Astrocyte of the spinal cord (primary cell): Measurements from ENCODE around the gene NLRC4.
"Not testable (repeated sequence)": the region's sequence is repeated elsewhere in the genome, so short reads cannot be mapped to it uniquely, and the experiment has no call there.

Experiments used
- DNase-seq: peaks from one replicate; pipeline ENCODE4 v3.0.0; 2011; ENCODE audit warnings: low read depth, low spot score
- H3K4me3 ChIP-seq: 2 replicates; pipeline ENCODE4 v1.5.1; 2011; ENCODE audit warnings: low read depth, mild to moderate bottlenecking, low read length, moderate library complexity
- in situ Hi-C: cut with HindIII; loops from 2 replicates; pipeline ENCODE4 v1.10.0; 2017; ENCODE audit warnings: low sequenced_read_pairs
- TF ChIP-seq, protein P1 (sequence below): IDR thresholded peaks from 2 replicates; pipeline ENCODE4 v1.5.1; 2012; ENCODE audit warnings: low read depth, mild to moderate bottlenecking, low read length, inconsistent platforms

NLRC4 gene, protein sequence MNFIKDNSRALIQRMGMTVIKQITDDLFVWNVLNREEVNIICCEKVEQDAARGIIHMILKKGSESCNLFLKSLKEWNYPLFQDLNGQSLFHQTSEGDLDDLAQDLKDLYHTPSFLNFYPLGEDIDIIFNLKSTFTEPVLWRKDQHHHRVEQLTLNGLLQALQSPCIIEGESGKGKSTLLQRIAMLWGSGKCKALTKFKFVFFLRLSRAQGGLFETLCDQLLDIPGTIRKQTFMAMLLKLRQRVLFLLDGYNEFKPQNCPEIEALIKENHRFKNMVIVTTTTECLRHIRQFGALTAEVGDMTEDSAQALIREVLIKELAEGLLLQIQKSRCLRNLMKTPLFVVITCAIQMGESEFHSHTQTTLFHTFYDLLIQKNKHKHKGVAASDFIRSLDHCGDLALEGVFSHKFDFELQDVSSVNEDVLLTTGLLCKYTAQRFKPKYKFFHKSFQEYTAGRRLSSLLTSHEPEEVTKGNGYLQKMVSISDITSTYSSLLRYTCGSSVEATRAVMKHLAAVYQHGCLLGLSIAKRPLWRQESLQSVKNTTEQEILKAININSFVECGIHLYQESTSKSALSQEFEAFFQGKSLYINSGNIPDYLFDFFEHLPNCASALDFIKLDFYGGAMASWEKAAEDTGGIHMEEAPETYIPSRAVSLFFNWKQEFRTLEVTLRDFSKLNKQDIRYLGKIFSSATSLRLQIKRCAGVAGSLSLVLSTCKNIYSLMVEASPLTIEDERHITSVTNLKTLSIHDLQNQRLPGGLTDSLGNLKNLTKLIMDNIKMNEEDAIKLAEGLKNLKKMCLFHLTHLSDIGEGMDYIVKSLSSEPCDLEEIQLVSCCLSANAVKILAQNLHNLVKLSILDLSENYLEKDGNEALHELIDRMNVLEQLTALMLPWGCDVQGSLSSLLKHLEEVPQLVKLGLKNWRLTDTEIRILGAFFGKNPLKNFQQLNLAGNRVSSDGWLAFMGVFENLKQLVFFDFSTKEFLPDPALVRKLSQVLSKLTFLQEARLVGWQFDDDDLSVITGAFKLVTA

DNA sequence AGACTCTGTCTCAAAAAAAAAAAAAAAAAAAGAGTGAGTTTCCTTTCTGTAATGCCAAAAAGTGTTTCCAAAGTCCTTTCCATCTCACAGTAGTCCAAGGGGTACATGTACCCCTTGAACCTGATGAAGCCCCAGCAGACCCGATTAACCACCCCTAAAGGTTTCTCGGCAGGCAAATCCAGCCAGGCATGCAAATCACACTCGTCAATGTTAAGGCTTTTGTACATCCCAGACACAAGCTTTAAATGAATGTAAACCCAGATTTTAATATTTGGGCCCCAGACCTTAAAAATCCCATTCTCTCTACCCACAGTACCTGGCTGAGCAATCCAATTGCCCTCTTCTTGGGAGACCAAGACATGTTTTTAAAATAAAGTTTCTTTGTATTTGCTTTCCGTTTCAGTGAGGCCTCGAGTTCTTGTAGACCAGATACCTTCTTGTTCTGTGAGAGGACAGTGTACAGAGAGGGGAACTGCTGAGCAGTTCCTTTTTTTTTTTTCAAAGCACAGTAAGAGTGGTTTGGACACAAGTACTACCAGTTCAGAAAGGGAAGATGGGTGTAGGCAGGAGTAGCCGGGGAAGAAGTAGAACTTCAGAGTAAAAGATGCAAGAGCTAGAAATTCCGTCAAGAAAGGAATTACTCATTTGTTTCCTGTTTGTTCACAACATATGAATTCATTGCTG is at the start of gene NLRC4:
Gene NLRC4 (minus strand): TSS at position 465 of the 684 bp plus-strand sequence. CDS start 8,111 bp downstream, outside the sequence.
- in situ Hi-C loops = no loop called here
- TF ChIP-seq, protein P1, sequence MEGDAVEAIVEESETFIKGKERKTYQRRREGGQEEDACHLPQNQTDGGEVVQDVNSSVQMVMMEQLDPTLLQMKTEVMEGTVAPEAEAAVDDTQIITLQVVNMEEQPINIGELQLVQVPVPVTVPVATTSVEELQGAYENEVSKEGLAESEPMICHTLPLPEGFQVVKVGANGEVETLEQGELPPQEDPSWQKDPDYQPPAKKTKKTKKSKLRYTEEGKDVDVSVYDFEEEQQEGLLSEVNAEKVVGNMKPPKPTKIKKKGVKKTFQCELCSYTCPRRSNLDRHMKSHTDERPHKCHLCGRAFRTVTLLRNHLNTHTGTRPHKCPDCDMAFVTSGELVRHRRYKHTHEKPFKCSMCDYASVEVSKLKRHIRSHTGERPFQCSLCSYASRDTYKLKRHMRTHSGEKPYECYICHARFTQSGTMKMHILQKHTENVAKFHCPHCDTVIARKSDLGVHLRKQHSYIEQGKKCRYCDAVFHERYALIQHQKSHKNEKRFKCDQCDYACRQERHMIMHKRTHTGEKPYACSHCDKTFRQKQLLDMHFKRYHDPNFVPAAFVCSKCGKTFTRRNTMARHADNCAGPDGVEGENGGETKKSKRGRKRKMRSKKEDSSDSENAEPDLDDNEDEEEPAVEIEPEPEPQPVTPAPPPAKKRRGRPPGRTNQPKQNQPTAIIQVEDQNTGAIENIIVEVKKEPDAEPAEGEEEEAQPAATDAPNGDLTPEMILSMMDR = no peak
- H3K4me3 ChIP-seq = no peak within 1 kb of the TSS
- DNase-seq = no peak

DNA sequence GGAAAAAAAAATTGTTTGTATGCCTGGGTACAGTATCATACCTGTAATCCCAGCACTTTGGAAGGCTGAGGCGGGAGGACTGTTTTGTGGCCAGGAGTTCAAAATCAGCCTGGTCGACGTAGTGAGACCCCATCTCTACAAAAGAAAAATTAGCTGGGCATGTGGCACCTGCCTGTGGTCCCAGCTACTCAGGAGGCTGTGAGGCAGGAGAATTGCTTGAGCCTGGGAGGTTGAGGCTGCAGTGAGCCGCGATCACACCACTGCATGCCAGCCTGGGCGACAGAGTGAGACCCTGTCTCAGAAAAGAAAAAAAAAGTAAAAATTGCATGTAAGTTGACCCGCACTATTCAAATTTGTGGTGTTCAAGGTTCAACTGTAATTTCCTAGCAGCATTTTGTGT is 45.9 kb upstream of the NLRC4 start:
- TF ChIP-seq, protein P1 = no peak
- DNase-seq = no peak
- in situ Hi-C loops = no loop called here
- no peak overlapping the region for H3K4me3 ChIP-seq

DNA sequence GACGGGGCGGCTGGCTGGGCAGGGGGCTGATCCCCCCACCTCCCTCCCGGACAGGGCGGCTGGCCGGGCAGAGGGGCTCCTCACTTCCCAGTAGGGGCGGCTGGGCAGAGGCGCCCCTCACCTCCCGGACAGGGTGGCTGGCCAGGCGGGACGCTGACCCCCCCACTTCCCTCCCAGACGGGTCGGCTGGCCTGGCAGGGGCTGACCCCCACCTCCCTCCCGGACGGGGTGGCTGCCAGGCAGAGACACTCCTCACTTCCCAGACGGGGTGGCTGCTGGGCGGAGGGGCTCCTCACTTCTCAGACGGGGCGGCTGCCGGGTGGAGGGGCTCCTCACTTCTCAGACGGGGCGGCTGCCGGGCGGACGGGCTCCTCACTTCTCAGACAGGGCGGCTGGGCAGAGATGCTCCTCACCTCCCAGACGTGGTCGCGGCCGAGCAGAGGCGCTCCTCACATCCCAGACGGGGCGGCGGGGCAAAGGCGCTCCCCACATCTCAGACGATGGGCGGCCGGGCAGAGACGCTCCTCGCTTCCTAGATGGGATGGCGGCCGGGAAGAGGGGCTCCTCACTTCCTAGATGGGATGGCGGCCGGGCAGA is 29.4 kb upstream of the NLRC4 start:
- DNase-seq, H3K4me3 ChIP-seq, in situ Hi-C loops: not testable (repeated sequence)

DNA sequence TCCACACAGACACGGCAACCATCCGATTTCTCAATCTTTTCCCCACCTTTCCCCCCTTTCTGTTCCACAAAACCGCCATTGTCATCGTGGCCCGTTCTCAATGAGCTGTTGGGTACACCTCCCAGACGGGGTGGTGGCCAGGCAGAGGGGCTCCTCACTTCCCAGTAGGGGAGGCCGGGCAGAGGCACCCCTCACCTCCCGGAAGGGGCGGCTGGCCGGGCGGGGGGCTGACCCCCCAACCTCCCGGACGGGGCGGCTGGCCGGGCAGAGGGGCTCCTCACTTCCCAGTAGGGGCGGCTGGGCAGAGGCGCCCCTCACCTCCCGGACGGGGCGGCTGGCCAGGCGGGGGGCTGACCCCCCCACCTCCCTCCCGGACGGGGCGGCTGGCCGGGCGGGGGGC is 28.8 kb upstream of the NLRC4 start:
- DNase-seq, H3K4me3 ChIP-seq, in situ Hi-C loops: not testable (repeated sequence)

DNA sequence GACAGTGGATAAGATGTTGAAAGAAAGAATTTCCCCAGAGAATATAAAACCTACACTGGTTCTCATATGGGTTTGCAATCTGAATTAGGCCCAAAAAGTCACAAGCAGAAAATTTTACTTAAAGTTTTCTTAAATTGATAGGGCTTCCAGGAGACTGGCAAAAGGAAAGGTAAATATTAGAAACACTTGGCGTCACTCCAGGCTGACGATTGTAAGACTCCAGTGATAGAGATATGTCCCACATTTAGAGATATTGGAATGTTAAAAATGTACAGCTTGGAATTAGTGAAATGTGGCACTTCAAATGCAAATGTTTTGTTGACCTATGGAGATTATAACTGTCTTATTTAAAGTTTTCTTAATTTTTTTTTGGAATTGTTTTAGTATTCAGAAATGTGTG is 27.1 kb upstream of the NLRC4 start:
- H3K4me3 ChIP-seq = no peak overlapping the region
- no peak for DNase-seq
- in situ Hi-C loops = no loop called here
- TF ChIP-seq, protein P1 = no peak

DNA sequence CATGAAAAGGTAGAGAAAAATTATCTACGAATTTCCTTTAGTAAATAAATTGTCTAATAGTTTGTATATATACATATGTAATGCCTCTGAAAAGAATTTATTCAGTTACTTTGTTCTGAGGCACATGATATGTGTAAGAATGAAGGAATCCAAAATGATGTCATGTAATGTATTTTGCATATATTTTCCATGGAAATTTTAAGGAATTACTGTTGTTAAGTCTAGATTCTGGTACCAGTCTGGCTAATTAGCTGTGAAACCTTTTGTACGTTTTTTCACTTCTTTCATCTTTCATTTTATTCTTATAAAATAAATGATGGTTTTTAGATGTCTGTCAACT is 25.3 kb upstream of the NLRC4 start:
- in situ Hi-C loops = no loop called here
- TF ChIP-seq, protein P1 = no peak
- H3K4me3 ChIP-seq = no peak overlapping the region

More for the DNA sequence above, 25.3 kb upstream of the NLRC4 start:
- DNase-seq = no peak
